H9 (cell line): ENCODE data around the gene MED15. TPM values are rescaled to one million over a fixed set of nuclear protein-coding genes. Genes with fewer than 3 reads are reported as not detected.

Source experiments
- DNase-seq: peaks from one replicate; pipeline ENCODE4 v3.0.0-alpha.2; 2017
- H2AFZ ChIP-seq: one replicate; pipeline ENCODE4 v1.6.1; 2013; ENCODE audit warnings: mild to moderate bottlenecking, low read length, control low read depth, moderate library complexity
- H2AK5ac ChIP-seq: 2 replicates; pipeline ENCODE4 v1.6.1; 2013; ENCODE audit warnings: low read length, control low read depth, mixed read lengths; ENCODE audit not compliant: insufficient read length
- H2BK120ac ChIP-seq: one replicate; pipeline ENCODE4 v1.6.1; 2013; ENCODE audit warnings: low read depth, mild to moderate bottlenecking, low read length, control low read depth, inconsistent platforms; ENCODE audit not compliant: poor library complexity, severe bottlenecking
- H2BK12ac ChIP-seq: 2 replicates; pipeline ENCODE4 v1.6.1; 2013; ENCODE audit warnings: low read length, control low read depth, mixed read lengths, low read depth; ENCODE audit not compliant: insufficient read length
- H2BK15ac ChIP-seq: 2 replicates; pipeline ENCODE4 v1.6.1; 2013; ENCODE audit warnings: low read depth, low read length, control low read depth
- H2BK20ac ChIP-seq: one replicate; pipeline ENCODE4 v1.6.1; 2013; ENCODE audit warnings: low read depth, mild to moderate bottlenecking, low read length, control low read depth, inconsistent platforms; ENCODE audit not compliant: poor library complexity, severe bottlenecking
- H2BK5ac ChIP-seq: 2 replicates; pipeline ENCODE4 v1.6.1; 2013; ENCODE audit warnings: low read length, control low read depth, mixed read lengths; ENCODE audit not compliant: insufficient read length
- H3K14ac ChIP-seq: 2 replicates; pipeline ENCODE4 v1.6.1; 2013; ENCODE audit warnings: low read length, control low read depth; ENCODE audit not compliant: insufficient read depth
- H3K18ac ChIP-seq: 2 replicates; pipeline ENCODE4 v1.6.1; 2013; ENCODE audit warnings: low read depth, mild to moderate bottlenecking, mixed read lengths, low read length, control low read depth; ENCODE audit not compliant: insufficient read length
- H3K23ac ChIP-seq: 2 replicates; pipeline ENCODE4 v1.6.1; 2013; ENCODE audit warnings: low read length, control low read depth, mixed read lengths, low read depth; ENCODE audit not compliant: insufficient read length
- H3K23me2 ChIP-seq: 2 replicates; pipeline ENCODE4 v1.6.1; 2013; ENCODE audit warnings: low read depth, mild to moderate bottlenecking, mixed read lengths, low read length, control low read depth; ENCODE audit not compliant: insufficient read length, poor library complexity, severe bottlenecking
- H3K27ac ChIP-seq: 2 replicates; pipeline ENCODE4 v1.5.1; 2013; ENCODE audit warnings: low read length, control low read depth, mixed read lengths, low read depth; ENCODE audit not compliant: insufficient read length
- H3K27me3 ChIP-seq: 2 replicates; pipeline ENCODE4 v1.6.1; 2013; ENCODE audit warnings: low read length, control low read depth, inconsistent platforms; ENCODE audit not compliant: insufficient read depth
- H3K4ac ChIP-seq: 2 replicates; pipeline ENCODE4 v1.6.1; 2013; ENCODE audit warnings: low read depth, mild to moderate bottlenecking, control low read depth, inconsistent platforms, low read length, moderate library complexity
- H3K4me1 ChIP-seq: 2 replicates; pipeline ENCODE4 v1.6.1; 2013; ENCODE audit warnings: low read length, control low read depth, inconsistent platforms; ENCODE audit not compliant: insufficient read depth
- H3K4me2 ChIP-seq: 2 replicates; pipeline ENCODE4 v1.6.1; 2013; ENCODE audit warnings: low read length, control low read depth, mixed read lengths; ENCODE audit not compliant: insufficient read length, insufficient read depth
- H3K56ac ChIP-seq: 2 replicates; pipeline ENCODE4 v1.6.1; 2013; ENCODE audit warnings: low read depth, mild to moderate bottlenecking, mixed read lengths, low read length, control low read depth; ENCODE audit not compliant: insufficient read length
- H3K79me1 ChIP-seq: 2 replicates; pipeline ENCODE4 v1.6.1; 2013; ENCODE audit warnings: low read depth, mild to moderate bottlenecking, moderate library complexity, low read length, control low read depth, inconsistent platforms; ENCODE audit not compliant: insufficient read depth, poor library complexity, severe bottlenecking
- H3K79me2 ChIP-seq: 2 replicates; pipeline ENCODE4 v1.6.1; 2013; ENCODE audit warnings: low read length, control low read depth, inconsistent platforms; ENCODE audit not compliant: insufficient read depth
- H3K9ac ChIP-seq: 2 replicates; pipeline ENCODE4 v1.6.1; 2013; ENCODE audit warnings: low read length, control low read depth, mixed read lengths; ENCODE audit not compliant: insufficient read length; ENCODE audit errors: extremely low read depth
- H3K9me3 ChIP-seq: one replicate; pipeline ENCODE4 v1.6.1; 2013; ENCODE audit warnings: low read depth, low read length, inconsistent platforms; ENCODE audit not compliant: control insufficient read depth
- H3T11ph ChIP-seq: one replicate; pipeline ENCODE4 v1.6.1; 2013; ENCODE audit warnings: mild to moderate bottlenecking, low read length, control low read depth, inconsistent platforms
- H4K20me1 ChIP-seq: one replicate; pipeline ENCODE4 v1.6.1; 2013; ENCODE audit not compliant: control insufficient read depth, insufficient read length, insufficient read depth
- H4K5ac ChIP-seq: 2 replicates; pipeline ENCODE4 v1.6.1; 2013; ENCODE audit warnings: low read depth, mild to moderate bottlenecking, mixed read lengths, low read length, control low read depth; ENCODE audit not compliant: insufficient read length
- H4K8ac ChIP-seq: replicated peaks from 2 replicates; pipeline ENCODE4 v1.6.1; 2013; ENCODE audit warnings: low read length, control low read depth, mixed read lengths, low read depth; ENCODE audit not compliant: insufficient read length
- H4K91ac ChIP-seq: 2 replicates; pipeline ENCODE4 v1.6.1; 2013; ENCODE audit warnings: low read depth, mild to moderate bottlenecking, moderate library complexity, mixed read lengths, low read length, control low read depth; ENCODE audit not compliant: insufficient read length
- H3K27ac Mint-ChIP-seq, 3 experiments: 2 replicates in 2 of 3; 3 replicates in 1 of 3; pipeline ENCODE4 v1.8.0; 2020 to 2021; ENCODE audit warnings: mixed read lengths in 3 of 3, mild to moderate bottlenecking in 1 of 3, moderate library complexity in 1 of 3
- H3K27me3 Mint-ChIP-seq: 2 replicates; pipeline ENCODE4 v1.8.0; 2021; ENCODE audit warnings: low read depth, mild to moderate bottlenecking, moderate library complexity, mixed read lengths
- H3K36me3 Mint-ChIP-seq, 3 experiments: 2 replicates in 2 of 3; 3 replicates in 1 of 3; pipeline ENCODE4 v1.8.0; 2020 to 2021; ENCODE audit warnings: low read depth in 3 of 3, mixed read lengths in 3 of 3; ENCODE audit not compliant: insufficient read depth in 1 of 3
- H3K4me1 Mint-ChIP-seq, 2 experiments: 2 replicates each; pipeline ENCODE4 v1.8.0; 2020; ENCODE audit warnings: mixed read lengths in 2 of 2
- H3K4me3 Mint-ChIP-seq, 2 experiments: 2 replicates in 1 of 2; 3 replicates in 1 of 2; pipeline ENCODE4 v1.8.0; 2020 to 2021; ENCODE audit warnings: mild to moderate bottlenecking in 2 of 2, mixed read lengths in 2 of 2, moderate library complexity in 1 of 2
- H3K9me3 Mint-ChIP-seq, 2 experiments: 2 replicates in 1 of 2; 3 replicates in 1 of 2; pipeline ENCODE4 v1.8.0; 2020; ENCODE audit warnings: mild to moderate bottlenecking in 2 of 2, mixed read lengths in 2 of 2, moderate library complexity in 1 of 2
- CTCF ChIP-seq: fragments of 200-600 bp; sonication (generic); conservative IDR thresholded peaks from 3 replicates; pipeline ENCODE4 v1.8.0; 2021; ENCODE audit warnings: antibody characterized with exemption, mild to moderate bottlenecking
- WGBS: extraction: QIAGEN DNeasy Blood & Tissue Kit; methylation state at CpG from one replicate; pipeline ENCODE4 v1.1.7; 2013; ENCODE audit warnings: missing lambda C conversion rate, low lambda C conversion rate, mixed read lengths; ENCODE audit not compliant: insufficient read length; ENCODE audit errors: extremely low coverage; 5-methylcytosine and 5-hydroxymethylcytosine counted together
- total RNA-seq: library from RNA; stranded (reverse); gene quantifications from 2 replicates; pipeline ENCODE4 v1.2.1, GENCODE V29; 2021

Gene MED15
- total RNA-seq, 1 experiment from 2014 or later, result 47.4 TPM

DNA sequence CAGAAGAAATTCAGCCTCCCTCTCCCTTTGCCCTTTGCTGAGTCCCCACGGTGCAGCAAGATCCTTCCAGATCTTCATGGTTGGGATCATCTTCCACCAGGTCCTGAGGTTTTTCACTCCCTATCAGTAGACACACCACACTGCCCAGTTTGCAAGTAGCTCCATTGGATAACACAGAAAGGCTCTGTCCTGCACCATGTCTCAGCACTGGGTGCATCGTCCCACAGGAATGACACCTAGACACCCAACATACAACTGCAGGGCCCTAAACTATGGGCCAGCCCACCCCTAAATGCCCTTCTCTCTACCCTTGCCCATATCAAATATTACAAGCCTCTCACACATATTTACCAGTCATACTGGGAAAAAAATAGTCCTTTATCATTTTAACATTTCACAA is 21.2 kb upstream of the MED15 start:
- Histone ChIP-seq H3K79me2 (no peaks in the 10 kb centered on the region), H3K56ac (no peak overlapping the region), H3K14ac (no peak overlapping the region), H4K91ac (no peak overlapping the region), H3K9me3 (no peaks in the 10 kb centered on the region), H3T11ph (no peak overlapping the region), H3K27me3 (no peaks in the 10 kb centered on the region), H3K23me2 (no peaks in the 10 kb centered on the region), H3K4ac (no peak overlapping the region), H4K20me1 (no peaks in the 10 kb centered on the region), H2BK20ac (no peak overlapping the region), H2BK120ac (no peak overlapping the region), H3K79me1 (no peaks in the 10 kb centered on the region), H2BK15ac (no peak overlapping the region), H2AFZ (no peak overlapping the region), H2BK12ac (no peak overlapping the region), H2AK5ac (no peak overlapping the region), H3K18ac (no peak overlapping the region), H3K27ac (no peak overlapping the region), H3K9ac (no peak overlapping the region), H3K4me2 (no peak overlapping the region), H2BK5ac (no peak overlapping the region), H4K5ac (no peak overlapping the region), H3K23ac (no peak overlapping the region), H3K4me1 (no peaks in the 10 kb centered on the region), H4K8ac (no peak overlapping the region)
- DNase-seq, result no peak
- H3K4me1 Mint-ChIP-seq, result peaks cover 3 to 12% of the 10 kb centered on the region in 2 experiments
- no CpG with 5 or more reads among the region's 2 CpGs for WGBS
- H3K4me3 Mint-ChIP-seq, result no peak overlapping the region
- no peaks in the 10 kb centered on the region for H3K9me3 Mint-ChIP-seq
- H3K27me3 Mint-ChIP-seq, result no peaks in the 10 kb centered on the region
- no peak overlapping the region for H3K27ac Mint-ChIP-seq
- TF ChIP-seq CTCF, result no peak
- peaks cover 4 to 16% (median 8%) of the 10 kb centered on the region in 3 experiments; a peak in 6 of 7 replicates for H3K36me3 Mint-ChIP-seq
